HUDEP-2 (cell line): ENCODE data around the gene SLC50A1.
A peak's percentile ranks its signal among the peaks of the same experiment; 100 is the strongest.

Experiments used
- DNase-seq, 76 experiments: peaks; one replicate each; lab custom pipeline; 2025; ENCODE audit not compliant: unreplicated experiment in 76 of 76; lab: John Stamatoyannopoulos, UW

Gene SLC50A1

GRCh38 chr1:155135415-155136028 is at the start of gene SLC50A1:
Gene SLC50A1, plus strand, starts transcription at chr1:155135852. Its CDS starts 60 bp downstream, at chr1:155135912.
- DNase-seq, result peak in 72 of 76 experiments; percentile 35 to 95 (median 86)

- peak in 59 of 76 experiments; percentile 12 to 76 (median 55) for DNase-seq
Measured at GRCh38 chr1:155086128-155086741, 49.4 kb upstream of the SLC50A1 start.

GRCh38 chr1:155086856-155087535 is 48.7 kb upstream of the SLC50A1 start:
- peak in 3 of 76 experiments; percentile 7 to 18 (median 15) for DNase-seq

- peak in 65 of 76 experiments; percentile 11 to 80 (median 56) for DNase-seq
Measured at GRCh38 chr1:155091071-155092051, 44.3 kb upstream of the SLC50A1 start.

GRCh38 chr1:155092131-155092530 is 43.5 kb upstream of the SLC50A1 start:
- no peak for DNase-seq

GRCh38 chr1:155092641-155093040 is 43.0 kb upstream of the SLC50A1 start:
- no peak for DNase-seq

GRCh38 chr1:155093911-155094621 is 41.6 kb upstream of the SLC50A1 start:
- peak in 7 of 76 experiments; percentile 13 to 26 (median 19) for DNase-seq

- DNase-seq, result peak in 1 of 76 experiments; percentile 4
Measured at GRCh38 chr1:155094622-155094948, 41.1 kb upstream of the SLC50A1 start.

GRCh38 chr1:155099331-155099730 is 36.3 kb upstream of the SLC50A1 start:
- DNase-seq, result no peak

GRCh38 chr1:155103325-155103724 is 32.3 kb upstream of the SLC50A1 start:
- no peak for DNase-seq

GRCh38 chr1:155104605-155105534 is 30.8 kb upstream of the SLC50A1 start:
- DNase-seq, result no peak

GRCh38 chr1:155105604-155106011 is 30.0 kb upstream of the SLC50A1 start:
- DNase-seq, result no peak

GRCh38 chr1:155106862-155107261 is 28.8 kb upstream of the SLC50A1 start:
- DNase-seq, result no peak

GRCh38 chr1:155107309-155108264 is 28.1 kb upstream of the SLC50A1 start:
- no peak for DNase-seq

GRCh38 chr1:155108296-155108695 is 27.4 kb upstream of the SLC50A1 start:
- no peak for DNase-seq

- no peak for DNase-seq
Measured at GRCh38 chr1:155110381-155110780, 25.3 kb upstream of the SLC50A1 start.

GRCh38 chr1:155110826-155111225 is 24.8 kb upstream of the SLC50A1 start:
- no peak for DNase-seq

- DNase-seq, result no peak
Measured at GRCh38 chr1:155113450-155113980, 22.1 kb upstream of the SLC50A1 start.
